Liver (tissue), 9 donors: ENCODE measurements around the gene PTK7. TPM values are rescaled to one million over a fixed set of nuclear protein-coding genes. Genes with fewer than 3 reads are reported as not detected.

Experiments used
- DNase-seq: peaks from one replicate; pipeline ENCODE4 v3.0.0-alpha.2; 2017; ENCODE audit warnings: low spot score
- H3K27ac ChIP-seq, 2 donors: one replicate each; pipeline ENCODE4 v1.7.0; 2013; ENCODE audit warnings: inconsistent platforms in 2 of 2, low read length in 2 of 2, control low read depth in 1 of 2, low read depth in 1 of 2, mild to moderate bottlenecking in 1 of 2
- H3K27me3 ChIP-seq, 4 donors: one replicate each; pipeline versions ENCODE4 v1.6.1 to v1.7.0; 2013; ENCODE audit warnings: low read length in 3 of 4, inconsistent platforms in 1 of 4, mild to moderate bottlenecking in 1 of 4, moderate library complexity in 1 of 4; ENCODE audit not compliant: control insufficient read depth in 4 of 4, insufficient read depth in 4 of 4
- H3K36me3 ChIP-seq, 4 donors: one replicate each; pipeline versions ENCODE4 v1.6.1 to v1.7.0; 2013; ENCODE audit warnings: low read length in 3 of 4, mild to moderate bottlenecking in 3 of 4, low read depth in 1 of 4, moderate library complexity in 1 of 4; ENCODE audit not compliant: control insufficient read depth in 4 of 4, insufficient read depth in 3 of 4
- H3K4me1 ChIP-seq, 4 donors: one replicate each; pipeline versions ENCODE4 v1.6.1 to v1.7.0; 2013; ENCODE audit warnings: low read length in 3 of 4, mild to moderate bottlenecking in 3 of 4, moderate library complexity in 1 of 4; ENCODE audit not compliant: control insufficient read depth in 4 of 4, insufficient read depth in 4 of 4
- H3K4me3 ChIP-seq, 3 donors: one replicate each; pipeline versions ENCODE4 v1.6.1 to v1.7.0; 2013; ENCODE audit warnings: low read length in 3 of 3, control low read depth in 1 of 3, low read depth in 1 of 3, mild to moderate bottlenecking in 1 of 3
- H3K9ac ChIP-seq, 2 donors: one replicate each; pipeline ENCODE4 v1.7.0; 2013; ENCODE audit warnings: low read length in 2 of 2, mild to moderate bottlenecking in 2 of 2, moderate library complexity in 2 of 2, control low read depth in 1 of 2, low read depth in 1 of 2
- H3K9me3 ChIP-seq, 4 donors: one replicate each; pipeline versions ENCODE4 v1.6.1 to v1.7.0; 2013; ENCODE audit warnings: low read length in 3 of 4; ENCODE audit not compliant: control insufficient read depth in 4 of 4
- ATF3 ChIP-seq: IDR thresholded peaks from 2 replicates; pipeline ENCODE4 v1.6.1; 2016; ENCODE audit warnings: antibody characterized with exemption
- CTCF ChIP-seq: fragments of 150-350 bp; IDR thresholded peaks from 2 replicates; pipeline ENCODE4 v1.5.1; 2017; ENCODE audit warnings: improper control_type of control experiment, low read depth, low read length; ENCODE audit not compliant: missing input control
- EGR1 ChIP-seq, 2 donors: IDR thresholded peaks; 2 replicates each; pipeline ENCODE4 v1.6.1; 2016 to 2018; ENCODE audit warnings: antibody characterized with exemption in 2 of 2, low read depth in 2 of 2
- FOXA1 ChIP-seq: IDR thresholded peaks from 2 replicates; pipeline ENCODE4 v1.6.1; 2016; ENCODE audit warnings: antibody characterized with exemption
- FOXA2 ChIP-seq: IDR thresholded peaks from 2 replicates; pipeline ENCODE4 v1.6.1; 2016; ENCODE audit warnings: antibody characterized with exemption
- GABPA ChIP-seq, 2 donors: IDR thresholded peaks in 1 of 2; conservative IDR thresholded peaks in 1 of 2; 2 replicates each; pipeline ENCODE4 v1.6.1; 2016; ENCODE audit warnings: antibody characterized with exemption in 2 of 2, mild to moderate bottlenecking in 1 of 2, moderate library complexity in 1 of 2
- HNF4A ChIP-seq, 2 donors: conservative IDR thresholded peaks; 2 replicates each; pipeline ENCODE4 v1.6.1; 2016; ENCODE audit warnings: antibody characterized with exemption in 2 of 2, mild to moderate bottlenecking in 2 of 2
- HNF4G ChIP-seq: IDR thresholded peaks from 2 replicates; pipeline ENCODE4 v1.6.1; 2016; ENCODE audit warnings: antibody characterized with exemption
- JUND ChIP-seq, 2 donors: IDR thresholded peaks; 2 replicates each; pipeline ENCODE4 v1.6.1; 2016; ENCODE audit warnings: antibody characterized with exemption in 2 of 2
- MAX ChIP-seq: IDR thresholded peaks from 2 replicates; pipeline ENCODE4 v1.6.1; 2016; ENCODE audit warnings: antibody characterized with exemption
- NR2F2 ChIP-seq: IDR thresholded peaks from 2 replicates; pipeline ENCODE4 v1.6.1; 2016; ENCODE audit warnings: antibody characterized with exemption
- RAD21 ChIP-seq, 2 donors: IDR thresholded peaks; 2 replicates each; pipeline ENCODE4 v1.6.1; 2016; ENCODE audit warnings: antibody characterized with exemption in 2 of 2, mild to moderate bottlenecking in 2 of 2
- REST ChIP-seq: IDR thresholded peaks from 2 replicates; pipeline ENCODE4 v1.6.1; 2016; ENCODE audit warnings: antibody characterized with exemption, mild to moderate bottlenecking
- SP1 ChIP-seq: IDR thresholded peaks from 2 replicates; pipeline ENCODE4 v1.6.1; 2018; ENCODE audit warnings: antibody characterized with exemption, mild to moderate bottlenecking
- TAF1 ChIP-seq: conservative IDR thresholded peaks from 2 replicates; pipeline ENCODE4 v1.6.1; 2016; ENCODE audit warnings: antibody characterized with exemption, mild to moderate bottlenecking
- YY1 ChIP-seq: IDR thresholded peaks from 2 replicates; pipeline ENCODE4 v1.6.1; 2016; ENCODE audit warnings: antibody characterized with exemption, mild to moderate bottlenecking
- ZBTB33 ChIP-seq: IDR thresholded peaks from 2 replicates; pipeline ENCODE4 v1.6.1; 2016; ENCODE audit warnings: antibody characterized with exemption
- WGBS: extraction: QIAGEN DNeasy Blood & Tissue Kit; methylation state at CpG from one replicate; pipeline ENCODE4 v1.1.7; 2013; 5-methylcytosine and 5-hydroxymethylcytosine counted together
- polyA plus RNA-seq, 2 donors: library from polyadenylated mRNA; stranded (reverse) in 1 of 2; unstranded in 1 of 2; fragments of 200-250 nt in 1 of 2; fragments of >200 nt in 1 of 2; fragmentation: Nextera tagmentation in 1 of 2; extraction: Ambion mirVana in 1 of 2; gene quantifications; one replicate each; pipeline versions ENCODE4 v1.2.1 to v1.2.3, GENCODE V29; 2013 to 2015
- total RNA-seq, 2 donors: library from RNA; depleted of rRNA; stranded (reverse); fragments of >200 nt; gene quantifications; one replicate each; pipeline ENCODE4 v1.2.3, GENCODE V29; 2014
- donor health status: healthy.
- donor health status: healthy.
- donor health status: healthy.
- donor health status: healthy.
- donor health status: healthy.

Gene PTK7
- total and polyA plus RNA-seq, 4 donors = 0.67 to 10.5 (median 1.3) TPM

GRCh38 chr6:43047998-43048397 is 28.1 kb upstream of the PTK7 start:
- Histone ChIP-seq H3K9me3 (no peaks in the 10 kb centered on the region), H3K27ac (no peak overlapping the region), H3K27me3 (no peaks in the 10 kb centered on the region), H3K36me3 (peaks cover 9 to 59% (median 24%) of the 10 kb centered on the region in 4 donors), H3K4me1 (peaks cover 0 to 7% (median 3%) of the 10 kb centered on the region in 4 donors), H3K4me3 (no peak overlapping the region), H3K9ac (no peak overlapping the region)
- DNase-seq = no peak
- WGBS = 95% methylated on average over 7 of the region's 7 CpGs
- no peak for TF ChIP-seq RAD21 (IDR thresholded peaks at IDR 0.05)
- TF ChIP-seq TAF1 = no peak
- TF ChIP-seq JUND (IDR thresholded peaks at IDR 0.05) = no peak
- no peak for TF ChIP-seq ZBTB33
- TF ChIP-seq REST = no peak
- no peak for TF ChIP-seq HNF4A (conservative IDR thresholded peaks at IDR 0.05)
- TF ChIP-seq HNF4G = no peak
- no peak for TF ChIP-seq GABPA (IDR thresholded peaks at IDR 0.05 in 1 of 2, conservative IDR thresholded peaks at IDR 0.05 in 1 of 2)
- no peak for TF ChIP-seq NR2F2
- no peak for TF ChIP-seq CTCF
- no peak for TF ChIP-seq FOXA2
- no peak for TF ChIP-seq YY1
- TF ChIP-seq MAX = no peak
- TF ChIP-seq FOXA1 = no peak
- TF ChIP-seq EGR1 (IDR thresholded peaks at IDR 0.05; ENCODE audit: low read depth in 2 of 2) = no peak
- TF ChIP-seq ATF3 = no peak

- DNase-seq = no peak
- WGBS = 97% methylated on average over 17 of the region's 17 CpGs
- no peaks in the 10 kb centered on the region for H3K27me3 ChIP-seq
- no peak overlapping the region for H3K9ac ChIP-seq
- H3K27ac ChIP-seq = no peak overlapping the region
- H3K9me3 ChIP-seq = no peaks in the 10 kb centered on the region
- no peak overlapping the region for H3K4me3 ChIP-seq
- peaks cover 2 to 16% (median 10%) of the 10 kb centered on the region in 4 donors for H3K4me1 ChIP-seq
- H3K36me3 ChIP-seq = peaks cover 9 to 49% (median 23%) of the 10 kb centered on the region in 4 donors
- TF ChIP-seq ATF3 = no peak
- TF ChIP-seq HNF4G = no peak
- TF ChIP-seq SP1 = no peak
- TF ChIP-seq GABPA (IDR thresholded peaks at IDR 0.05 in 1 of 2, conservative IDR thresholded peaks at IDR 0.05 in 1 of 2) = no peak
- TF ChIP-seq CTCF = no peak
- no peak for TF ChIP-seq FOXA1
- TF ChIP-seq TAF1 = no peak
- no peak for TF ChIP-seq ZBTB33
- no peak for TF ChIP-seq FOXA2
- no peak for TF ChIP-seq HNF4A (conservative IDR thresholded peaks at IDR 0.05)
- TF ChIP-seq JUND (IDR thresholded peaks at IDR 0.05) = no peak
Measured at GRCh38 chr6:43050981-43051380, 25.1 kb upstream of the PTK7 start.
